GM18951 (cell line): ENCODE measurements around the gene AP4S1.

Source experiments
- POLR2A ChIP-seq: IDR thresholded peaks from 4 replicates; pipeline ENCODE4 v1.6.1; 2011; ENCODE audit warnings: mild to moderate bottlenecking; ENCODE audit not compliant: insufficient read length, insufficient read depth; ENCODE audit errors: extremely low read depth
- in situ Hi-C: fragments of 300-500 bp; cut with MboI; formaldehyde crosslinking; loops from one replicate; pipeline ENCODE4 v1.12.0; 2022; ENCODE audit warnings: low sequenced_read_pairs, mixed read lengths, inconsistent platforms; ENCODE audit not compliant: unreplicated experiment

The AP4S1 gene

GRCh38 chr14:31025367-31026076 lies at the start of gene AP4S1:
AP4S1 (plus strand) TSS chr14:31025649; CDS start chr14:31066197, 40,548 bp downstream.
- in situ Hi-C loops, result no loop called here
- TF ChIP-seq POLR2A, result peak; percentile 59

DNA sequence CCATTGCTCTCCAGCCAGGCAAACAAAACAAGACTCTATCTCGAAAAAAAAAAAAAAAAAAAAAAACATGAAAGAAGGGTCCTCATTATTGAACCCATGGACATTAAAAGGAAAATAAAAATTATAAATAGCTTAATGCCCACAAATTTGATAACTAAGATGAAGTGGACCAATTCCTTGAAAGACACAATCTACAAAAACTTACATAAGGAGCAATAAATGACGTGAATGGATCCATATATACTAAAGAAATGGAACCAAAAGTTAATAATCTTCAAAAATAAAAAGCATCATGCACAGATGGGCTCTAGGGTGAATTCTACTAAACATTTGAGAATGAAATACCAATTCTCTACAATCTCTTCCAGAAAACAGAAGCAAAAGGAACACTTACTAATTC lies 47.7 kb upstream of the AP4S1 start:
- in situ Hi-C loops, result no loop called here
- no peak for TF ChIP-seq POLR2A

- in situ Hi-C loops, result loop anchor here (10.0 kb wide), 1 partner anchor 95 kb away; no protein-coding TSS in a partner anchor
Observed at GRCh38 chr14:30980106-30980704, 45.2 kb upstream of the AP4S1 start.

DNA sequence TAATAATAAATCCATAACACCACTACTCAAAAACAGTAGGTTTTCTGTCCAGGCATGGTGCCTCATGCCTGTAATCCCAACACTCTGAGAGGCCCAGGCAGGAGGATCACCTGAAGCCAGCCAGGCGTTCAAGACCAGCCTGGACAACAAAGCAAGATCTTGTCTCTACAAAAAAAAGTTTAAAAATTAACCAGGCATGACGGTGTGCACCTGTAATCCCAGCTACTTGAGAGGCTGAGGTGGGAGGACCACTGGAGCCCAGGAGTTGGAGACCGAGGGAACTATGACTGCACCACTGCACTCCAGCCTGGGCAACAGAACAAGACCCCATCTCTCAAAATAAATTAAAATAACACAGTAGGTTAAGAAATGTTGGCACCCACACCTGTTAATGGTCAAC lies 44.5 kb upstream of the AP4S1 start:
- TF ChIP-seq POLR2A, result no peak
- in situ Hi-C loops, result loop anchor here (10.0 kb wide), 1 partner anchor 94 kb away; no protein-coding TSS in a partner anchor

DNA sequence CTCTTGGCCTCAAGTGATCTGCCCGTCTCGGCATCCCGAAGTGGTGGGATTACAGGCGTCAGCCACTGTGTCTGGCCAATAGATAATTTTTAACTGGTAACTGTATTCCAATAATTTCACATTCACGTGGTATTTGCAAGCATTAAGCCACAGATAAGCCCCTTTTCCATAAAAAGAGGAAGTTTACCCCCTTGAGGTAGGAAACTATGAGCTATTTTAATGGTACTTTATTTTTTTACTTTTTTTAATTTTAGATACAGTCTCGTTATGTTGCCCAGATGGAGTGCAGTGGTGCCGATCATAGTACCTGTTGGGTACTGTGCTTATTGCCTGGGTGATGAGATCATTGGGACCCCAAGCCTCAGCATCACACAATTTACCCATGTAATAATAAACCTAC lies 42.9 kb upstream of the AP4S1 start:
- no peak for TF ChIP-seq POLR2A
- in situ Hi-C loops, result loop anchor here (10.0 kb wide), 1 partner anchor 92 kb away; no protein-coding TSS in a partner anchor

- in situ Hi-C loops, result loop anchor here (10.0 kb wide), 1 partner anchor 91 kb away; no protein-coding TSS in a partner anchor
- no peak for TF ChIP-seq POLR2A
Observed at GRCh38 chr14:30983858-30984257, 41.6 kb upstream of the AP4S1 start.

DNA sequence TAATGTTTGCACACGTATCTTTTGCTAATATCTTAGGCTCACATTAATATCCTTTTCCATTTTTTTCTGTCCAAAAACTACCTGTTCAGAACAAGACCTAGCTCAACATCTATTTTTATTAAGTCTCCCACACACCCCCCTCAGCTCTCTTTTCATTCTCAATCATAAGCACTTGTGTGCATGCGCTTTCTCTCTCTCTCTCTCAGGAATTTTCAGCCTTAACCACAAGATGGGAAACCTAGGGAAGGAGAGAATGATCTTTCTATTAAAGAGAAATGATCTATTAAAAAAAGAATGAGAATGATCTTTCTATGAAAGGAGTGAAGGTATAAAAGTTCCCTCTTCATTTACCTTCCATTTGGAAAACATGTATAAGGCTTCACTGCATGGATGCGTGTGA lies 39.7 kb upstream of the AP4S1 start:
- no peak for TF ChIP-seq POLR2A
- in situ Hi-C loops, result loop anchor here (10.0 kb wide), 1 partner anchor 89 kb away; no protein-coding TSS in a partner anchor

DNA sequence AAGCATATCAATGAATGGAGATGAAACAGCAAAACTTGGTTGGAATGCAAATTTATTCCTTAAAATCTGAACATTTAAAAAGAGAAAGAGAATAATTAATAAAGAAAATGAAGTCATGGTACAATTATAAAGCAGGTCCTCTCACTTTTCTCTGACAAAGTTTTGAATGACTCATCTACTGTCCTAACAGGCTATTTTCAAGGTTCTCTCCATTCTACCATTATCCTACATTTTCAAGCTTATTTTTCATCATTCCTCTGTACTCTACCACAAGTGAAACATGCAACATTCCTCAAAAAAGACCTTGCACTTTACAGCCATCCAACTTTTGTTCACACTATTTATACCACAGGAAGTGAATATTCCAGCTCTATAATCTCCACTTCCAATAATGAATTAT lies 36.9 kb upstream of the AP4S1 start:
- no peak for TF ChIP-seq POLR2A
- in situ Hi-C loops, result loop anchor here (10.0 kb wide), 1 partner anchor 86 kb away; no protein-coding TSS in a partner anchor

DNA sequence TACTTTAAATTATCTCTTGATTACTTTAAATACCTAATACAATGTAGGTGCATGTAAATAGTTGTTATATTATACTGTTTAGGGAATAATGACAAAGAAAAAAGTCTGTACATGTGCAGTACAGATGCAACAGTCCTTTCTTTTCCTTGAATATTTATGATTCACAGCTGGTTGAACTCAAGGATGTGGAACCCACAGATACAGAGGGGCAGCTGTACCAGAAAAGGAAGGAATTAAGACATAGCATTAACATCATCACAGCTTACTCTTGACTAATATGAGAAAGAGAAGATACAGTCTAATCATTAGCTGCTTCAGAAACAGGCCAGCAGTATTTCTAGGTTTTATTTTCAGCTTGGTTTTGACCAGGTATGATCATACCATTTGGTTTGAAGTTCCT lies 34.7 kb upstream of the AP4S1 start:
- no peak for TF ChIP-seq POLR2A
- in situ Hi-C loops, result no loop called here

DNA sequence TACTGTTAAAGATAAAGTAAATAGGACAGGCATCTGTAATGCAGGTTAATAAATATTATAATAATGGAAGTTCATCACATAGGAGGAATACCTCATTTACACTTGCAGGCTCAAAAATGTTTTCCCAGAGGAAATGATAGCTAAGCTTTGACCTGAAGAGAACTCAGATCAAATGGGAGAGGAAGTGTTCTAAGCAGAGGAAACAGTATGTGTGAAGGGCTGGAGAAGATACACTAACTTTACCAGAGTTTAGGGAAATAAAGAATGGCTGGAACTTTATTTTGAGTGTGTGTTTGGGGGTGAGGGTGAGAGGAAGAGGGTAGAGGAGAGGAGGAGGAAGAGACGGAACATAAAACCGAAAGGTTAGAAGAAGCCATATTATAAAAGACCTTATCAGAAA lies 34.0 kb upstream of the AP4S1 start:
- in situ Hi-C loops, result no loop called here
- no peak for TF ChIP-seq POLR2A

- in situ Hi-C loops, result no loop called here
- no peak for TF ChIP-seq POLR2A
Observed at GRCh38 chr14:30993071-30993470, 32.4 kb upstream of the AP4S1 start.

DNA sequence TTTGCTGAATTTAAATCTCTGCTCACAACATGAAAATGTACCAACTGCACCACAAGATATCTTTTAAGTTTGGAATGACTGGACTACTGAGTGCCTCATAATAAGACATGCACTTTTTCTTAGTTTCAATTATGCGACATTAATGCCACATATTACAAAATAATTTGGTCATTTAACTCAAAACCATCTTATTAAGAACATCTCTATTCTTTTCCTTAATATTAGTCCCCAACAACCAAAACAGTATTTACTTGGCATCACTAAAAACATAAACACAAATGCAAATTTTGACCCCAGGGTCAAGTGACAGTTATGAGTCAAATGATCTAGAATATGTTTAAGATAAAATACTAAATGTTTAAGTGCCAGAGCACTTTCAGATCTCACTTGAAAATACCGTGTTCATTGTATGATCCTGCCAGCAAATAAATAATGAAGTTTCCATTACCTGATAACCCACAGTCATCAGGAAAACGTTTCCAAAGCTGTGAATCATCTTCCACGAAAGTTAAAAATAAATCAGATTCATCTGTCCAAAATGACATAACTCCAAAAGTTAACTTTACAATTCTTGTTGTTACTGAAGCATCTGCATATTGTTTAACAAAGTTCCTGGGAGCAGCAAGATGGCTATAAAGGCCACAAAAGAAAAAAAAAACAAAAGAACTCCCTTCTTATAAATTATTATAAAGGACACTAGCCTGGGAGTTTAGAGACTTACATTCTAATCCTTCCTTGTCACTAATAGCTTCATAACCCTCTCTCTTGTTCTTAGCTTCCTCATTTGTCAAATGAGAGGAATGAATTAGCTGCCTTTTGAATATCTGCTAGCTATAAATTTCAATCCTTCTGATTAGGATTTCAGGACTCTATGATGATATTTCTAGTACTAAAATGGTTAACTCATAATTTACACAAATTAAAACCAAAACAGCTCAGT lies 30.5 kb upstream of the AP4S1 start:
- no peak for TF ChIP-seq POLR2A

GRCh38 chr14:30995689-30996088 lies 29.8 kb upstream of the AP4S1 start:
- TF ChIP-seq POLR2A, result no peak
- in situ Hi-C loops, result no loop called here

More for the DNA sequence above, 30.5 kb upstream of the AP4S1 start:
- in situ Hi-C loops, result no loop called here
